WI38 (cell line): ENCODE data around the gene PAX5.

Experiments
- H3K4me3 ChIP-seq: 2 replicates; pipeline ENCODE4 v1.5.1; 2011; ENCODE audit warnings: low read depth, mild to moderate bottlenecking, control low read depth, low read length
- TF ChIP-seq, protein P1 (sequence below): IDR thresholded peaks from 2 replicates; pipeline ENCODE4 v1.5.1; 2012; ENCODE audit warnings: low read depth, mild to moderate bottlenecking, control low read depth, low read length

Gene PAX5

DNA sequence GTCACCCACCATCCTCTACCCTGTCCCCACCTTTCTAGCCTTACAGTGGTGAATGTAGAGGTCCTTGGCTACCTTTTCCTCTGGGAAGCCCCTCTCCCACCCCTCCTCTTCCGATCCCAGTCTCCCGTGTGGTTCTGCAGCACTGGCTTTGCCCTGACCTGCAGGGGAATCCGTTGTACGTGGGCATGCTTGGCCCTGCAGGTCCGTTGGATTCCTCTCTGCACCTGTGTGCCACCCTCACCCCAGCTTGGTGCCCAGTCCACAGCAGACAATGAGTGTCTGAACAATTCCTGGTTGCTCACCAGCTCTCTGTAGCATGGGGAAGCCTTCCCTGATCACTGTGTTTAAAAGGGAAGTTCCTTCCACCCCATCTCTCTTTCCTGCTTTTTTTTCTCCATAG lies 185.1 kb downstream of the PAX5 start:
- TF ChIP-seq, protein P1, sequence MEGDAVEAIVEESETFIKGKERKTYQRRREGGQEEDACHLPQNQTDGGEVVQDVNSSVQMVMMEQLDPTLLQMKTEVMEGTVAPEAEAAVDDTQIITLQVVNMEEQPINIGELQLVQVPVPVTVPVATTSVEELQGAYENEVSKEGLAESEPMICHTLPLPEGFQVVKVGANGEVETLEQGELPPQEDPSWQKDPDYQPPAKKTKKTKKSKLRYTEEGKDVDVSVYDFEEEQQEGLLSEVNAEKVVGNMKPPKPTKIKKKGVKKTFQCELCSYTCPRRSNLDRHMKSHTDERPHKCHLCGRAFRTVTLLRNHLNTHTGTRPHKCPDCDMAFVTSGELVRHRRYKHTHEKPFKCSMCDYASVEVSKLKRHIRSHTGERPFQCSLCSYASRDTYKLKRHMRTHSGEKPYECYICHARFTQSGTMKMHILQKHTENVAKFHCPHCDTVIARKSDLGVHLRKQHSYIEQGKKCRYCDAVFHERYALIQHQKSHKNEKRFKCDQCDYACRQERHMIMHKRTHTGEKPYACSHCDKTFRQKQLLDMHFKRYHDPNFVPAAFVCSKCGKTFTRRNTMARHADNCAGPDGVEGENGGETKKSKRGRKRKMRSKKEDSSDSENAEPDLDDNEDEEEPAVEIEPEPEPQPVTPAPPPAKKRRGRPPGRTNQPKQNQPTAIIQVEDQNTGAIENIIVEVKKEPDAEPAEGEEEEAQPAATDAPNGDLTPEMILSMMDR: no peak
- no peak overlapping the region for H3K4me3 ChIP-seq

DNA sequence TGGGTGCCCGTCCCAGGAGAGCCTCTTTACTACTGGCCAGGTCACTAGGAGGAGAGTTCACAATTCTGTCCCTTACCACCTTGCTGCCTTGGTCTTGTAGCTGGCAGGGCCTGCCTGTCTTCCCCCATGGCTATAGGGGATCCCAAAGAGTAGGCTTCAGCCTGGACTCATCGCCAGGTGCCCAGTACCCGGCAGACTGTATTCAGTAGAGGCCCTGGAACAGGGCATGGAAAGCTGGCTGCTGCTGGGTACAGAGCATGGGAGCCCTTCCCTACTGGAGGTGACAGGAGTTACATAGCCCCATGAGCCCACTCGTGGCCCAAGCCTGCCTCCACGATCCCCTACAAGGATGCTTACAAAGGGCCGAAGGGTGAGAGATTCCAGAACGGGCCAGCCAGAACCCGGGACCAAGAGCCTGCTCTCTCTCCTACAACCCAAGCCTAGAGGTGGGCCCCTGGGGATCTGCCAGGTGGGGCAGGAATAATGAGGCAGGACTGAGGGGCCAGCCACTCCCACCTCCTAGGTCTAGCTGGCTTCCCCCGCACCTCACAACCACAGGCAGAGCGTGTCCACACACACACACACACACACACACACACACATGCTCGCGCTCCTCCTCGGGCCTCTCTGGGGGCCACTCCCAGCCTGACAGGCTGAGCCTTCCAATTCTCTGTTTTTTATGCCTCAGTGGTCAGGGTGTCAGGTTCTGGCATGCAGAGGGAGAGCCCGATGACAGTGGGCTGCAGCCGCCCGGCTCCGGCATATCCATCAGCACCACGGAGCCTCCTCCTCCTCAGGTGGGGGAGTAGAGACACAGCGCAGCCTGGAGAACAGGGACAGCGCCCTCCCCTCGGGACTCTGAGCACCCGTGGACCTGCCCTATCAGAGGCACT lies 186.0 kb downstream of the PAX5 start:
- H3K4me3 ChIP-seq: no peak overlapping the region
- TF ChIP-seq, protein P1: no peak

DNA sequence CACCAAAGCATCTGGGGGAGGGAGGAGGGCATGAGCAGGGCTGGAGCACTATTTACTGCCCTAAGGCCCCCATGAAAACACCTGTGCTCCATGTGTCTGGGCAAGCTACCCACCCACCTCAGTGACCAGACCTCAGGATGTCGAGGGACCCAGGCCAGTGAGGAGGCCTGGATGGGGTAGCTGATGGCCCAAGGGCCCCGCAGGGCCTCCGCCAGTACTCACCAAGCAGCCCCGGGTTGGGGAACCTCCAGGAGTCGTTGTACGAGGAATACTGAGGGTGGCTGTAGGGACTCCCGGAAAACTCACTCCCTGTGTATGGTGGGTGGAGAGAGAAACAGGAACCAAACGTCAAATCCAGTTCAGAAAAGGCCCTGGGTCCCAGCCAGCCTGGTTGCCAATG lies 187.4 kb downstream of the PAX5 start:
- TF ChIP-seq, protein P1: no peak
- H3K4me3 ChIP-seq: no peak overlapping the region

DNA sequence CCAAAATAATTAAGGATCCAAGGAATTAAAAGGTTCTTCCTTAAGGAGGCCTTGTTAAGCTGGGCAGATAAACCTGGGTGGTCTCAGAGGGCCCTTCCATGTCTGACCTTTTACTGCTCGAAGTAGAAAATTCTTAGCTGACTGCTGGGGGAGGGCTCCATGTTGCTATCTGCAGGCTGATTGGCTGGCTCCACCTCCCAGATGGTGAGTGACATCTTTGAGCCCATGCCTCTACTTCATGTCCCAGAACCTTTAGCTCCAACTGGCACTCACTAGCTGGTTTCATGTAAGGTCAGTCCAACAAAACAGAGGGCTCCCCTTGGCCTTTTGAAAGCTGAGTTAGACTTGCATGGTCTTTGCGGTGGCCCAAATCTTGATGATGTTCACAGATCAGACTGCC lies 188.2 kb downstream of the PAX5 start:
- TF ChIP-seq, protein P1: no peak
- H3K4me3 ChIP-seq: no peak overlapping the region

DNA sequence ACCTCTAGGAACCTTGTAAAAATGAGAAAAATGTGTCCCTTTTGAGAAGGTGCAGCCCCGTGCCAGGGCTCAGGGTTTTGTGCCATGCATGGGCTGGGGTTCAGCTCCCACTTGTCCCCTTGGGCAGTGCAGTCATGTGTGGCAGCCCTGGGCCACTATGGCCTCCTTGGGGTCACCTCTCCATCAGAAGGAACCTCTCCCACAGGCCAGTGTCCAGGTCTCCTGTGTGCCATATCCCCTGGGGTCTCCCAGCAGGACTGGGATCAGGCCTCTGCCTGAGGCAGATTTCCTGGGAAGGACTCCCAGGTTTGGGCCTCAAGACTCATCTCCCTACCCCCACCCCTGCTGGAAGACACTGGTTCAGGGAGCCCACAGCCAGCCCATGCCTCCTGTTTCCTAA lies 189.1 kb downstream of the PAX5 start:
- TF ChIP-seq, protein P1: no peak
- H3K4me3 ChIP-seq: no peak overlapping the region

DNA sequence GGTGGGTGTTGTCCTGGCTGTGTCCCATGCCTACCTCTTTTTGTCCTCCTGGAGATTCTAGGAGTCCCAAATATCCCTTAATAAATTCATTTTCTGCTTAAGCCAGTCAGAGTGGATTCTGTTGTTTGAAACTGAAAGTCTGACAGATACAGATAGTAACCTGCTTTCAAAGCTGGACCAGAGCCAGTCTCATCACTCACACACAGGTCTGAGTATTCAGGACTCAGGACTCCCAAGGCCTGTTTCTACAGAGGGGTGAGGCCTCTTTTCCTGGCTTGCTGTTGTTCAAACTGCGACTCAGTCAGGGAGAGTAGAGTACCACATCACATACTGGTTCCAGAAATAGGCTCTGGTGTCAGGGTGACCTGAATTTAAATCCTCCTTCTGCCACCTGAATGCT lies 190.1 kb downstream of the PAX5 start:
- H3K4me3 ChIP-seq: no peak overlapping the region
- TF ChIP-seq, protein P1: no peak
